RPMI8226 (cell line): Measurements from ENCODE around the gene EVX2.

ENCODE experiments used
- DNase-seq: peaks from one replicate; pipeline ENCODE4 v3.0.0-alpha.2; 2015

EVX2 gene

GRCh38 chr2:176081376-176081836, 2.4 kb downstream of the EVX2 start:
- no peak for DNase-seq

- no peak for DNase-seq
Observed at GRCh38 chr2:176080540-176081375, 3.0 kb downstream of the EVX2 start.

GRCh38 chr2:176079831-176080539, 3.8 kb downstream of the EVX2 start:
- DNase-seq = no peak

GRCh38 chr2:176079285-176079830, 4.4 kb downstream of the EVX2 start:
- DNase-seq = no peak

GRCh38 chr2:176078541-176079284, 5.0 kb downstream of the EVX2 start:
- no peak for DNase-seq

- DNase-seq = no peak
Observed at GRCh38 chr2:176076796-176077195, 7.0 kb downstream of the EVX2 start.

- DNase-seq = no peak
Observed at GRCh38 chr2:176076063-176076462, 7.7 kb downstream of the EVX2 start.

GRCh38 chr2:176075481-176075880, 8.3 kb downstream of the EVX2 start:
- no peak for DNase-seq

GRCh38 chr2:176074919-176075425, 8.8 kb downstream of the EVX2 start:
- DNase-seq = no peak

- no peak for DNase-seq
Observed at GRCh38 chr2:176072951-176073904, 10.5 kb downstream of the EVX2 start.

GRCh38 chr2:176072292-176072669, 11.5 kb downstream of the EVX2 start:
- DNase-seq = no peak

- no peak for DNase-seq
Observed at GRCh38 chr2:176071330-176072291, 12.2 kb downstream of the EVX2 start.

- no peak for DNase-seq
Observed at GRCh38 chr2:176068419-176068832, 15.3 kb downstream of the EVX2 start.

- DNase-seq = no peak
Observed at GRCh38 chr2:176067589-176068418, 16.0 kb downstream of the EVX2 start.

- no peak for DNase-seq
Observed at GRCh38 chr2:176066645-176067588, 16.8 kb downstream of the EVX2 start.

- DNase-seq = no peak
Observed at GRCh38 chr2:176063958-176064357, 19.8 kb downstream of the EVX2 start.

GRCh38 chr2:176056406-176056805, 27.4 kb downstream of the EVX2 start:
- DNase-seq = peak; percentile 41

GRCh38 chr2:176039375-176039774, 44.4 kb downstream of the EVX2 start:
- DNase-seq = no peak
